Measurements from ENCODE around the gene C10orf67. TPM values are rescaled to one million over a fixed set of nuclear protein-coding genes. Genes with fewer than 3 reads are reported as not detected.

C10orf67 gene
- total and polyA plus RNA-seq, 2 experiments from 2014 or later = 0.16 TPM; not detected in 1

DNA sequence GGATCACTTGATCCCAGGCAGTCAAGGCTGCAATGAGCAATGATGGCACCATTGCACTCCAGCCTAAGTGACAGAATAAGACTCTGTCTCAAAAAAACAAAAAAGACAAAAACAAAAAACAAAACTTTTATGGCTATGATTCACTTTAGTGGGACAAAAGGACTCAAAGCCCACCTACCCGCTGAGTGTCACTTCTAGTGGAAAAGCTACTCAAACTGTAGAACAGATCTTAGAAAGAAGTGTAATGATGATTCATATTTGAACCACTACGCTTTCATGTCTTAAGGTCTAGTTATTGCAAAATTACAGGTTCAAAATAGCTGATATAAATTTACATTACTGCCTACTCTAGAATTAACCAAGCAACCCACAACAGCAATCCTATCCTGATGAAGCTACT, 47.2 kb upstream of the C10orf67 start:
- Histone ChIP-seq H3K4me1 (ENCODE audit: insufficient read depth) (no peaks in the 10 kb centered on the region), H3K4me2 (no peak overlapping the region), H3K27ac (ENCODE audit: low read depth) (no peak overlapping the region), H4K20me1 (replicated peaks; ENCODE audit: insufficient read depth) (no peaks in the 10 kb centered on the region), H3K4me3 (no peak overlapping the region), H3K79me2 (replicated peaks; ENCODE audit: insufficient read depth) (no peaks in the 10 kb centered on the region), H3K9me2 (ENCODE audit: insufficient read depth) (no peaks in the 10 kb centered on the region), H3K36me3 (ENCODE audit: insufficient read depth) (no peaks in the 10 kb centered on the region), H3K27me3 (ENCODE audit: insufficient read depth) (no peaks in the 10 kb centered on the region), H3F3A (replicated peaks; ENCODE audit: low read depth) (no peaks in the 10 kb centered on the region), H2AFZ (no peak overlapping the region)
- Mint-ChIP-seq H3K36me3 (ENCODE audit: low read depth) (no peaks in the 10 kb centered on the region), H3K27me3 (ENCODE audit: insufficient read depth, low read depth, poor library complexity) (peaks cover 5% of the 10 kb centered on the region), H3K4me1 (no peaks in the 10 kb centered on the region), H3K9me3 (no peaks in the 10 kb centered on the region), H3K4me3 (no peak overlapping the region), H3K27ac (no peak overlapping the region)
- ATAC-seq (no peak), DNase-seq (ENCODE audit: low spot score) (no peak)
- TF ChIP-seq POLR2AphosphoS5 (IDR thresholded peaks at IDR 0.05; ENCODE audit: low read depth) (no peak), EZH2phosphoT487 (IDR thresholded peaks at IDR 0.05; ENCODE audit: unreplicated experiment) (no peak), STAT1 (IDR thresholded peaks at IDR 0.05; ENCODE audit: unreplicated experiment) (no peak), ZNF331 (CRISPR knock-in tag; IDR thresholded peaks at IDR 0.05; ENCODE audit: low read depth) (no peak), REST (IDR thresholded peaks at IDR 0.05; ENCODE audit: unreplicated experiment) (no peak), EZH2 (IDR thresholded peaks at IDR 0.05; ENCODE audit: low read depth, unreplicated experiment) (no peak), NANOG (IDR thresholded peaks at IDR 0.05; ENCODE audit: borderline replicate concordance) (no peak), CTCF (conservative IDR thresholded peaks at IDR 0.05; ENCODE audit: low read depth in 2 of 2) (no peak), ZNF114 (CRISPR knock-in tag; IDR thresholded peaks at IDR 0.05) (no peak), CREB1 (CRISPR knock-in tag; IDR thresholded peaks at IDR 0.05; ENCODE audit: low read depth) (no peak), JUNB (IDR thresholded peaks at IDR 0.05; ENCODE audit: unreplicated experiment) (no peak)
- TF ChIP-seq, protein P1, sequence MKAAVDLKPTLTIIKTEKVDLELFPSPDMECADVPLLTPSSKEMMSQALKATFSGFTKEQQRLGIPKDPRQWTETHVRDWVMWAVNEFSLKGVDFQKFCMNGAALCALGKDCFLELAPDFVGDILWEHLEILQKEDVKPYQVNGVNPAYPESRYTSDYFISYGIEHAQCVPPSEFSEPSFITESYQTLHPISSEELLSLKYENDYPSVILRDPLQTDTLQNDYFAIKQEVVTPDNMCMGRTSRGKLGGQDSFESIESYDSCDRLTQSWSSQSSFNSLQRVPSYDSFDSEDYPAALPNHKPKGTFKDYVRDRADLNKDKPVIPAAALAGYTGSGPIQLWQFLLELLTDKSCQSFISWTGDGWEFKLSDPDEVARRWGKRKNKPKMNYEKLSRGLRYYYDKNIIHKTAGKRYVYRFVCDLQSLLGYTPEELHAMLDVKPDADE (IDR thresholded peaks at IDR 0.05) = no peak
- TF ChIP-seq, protein P2, sequence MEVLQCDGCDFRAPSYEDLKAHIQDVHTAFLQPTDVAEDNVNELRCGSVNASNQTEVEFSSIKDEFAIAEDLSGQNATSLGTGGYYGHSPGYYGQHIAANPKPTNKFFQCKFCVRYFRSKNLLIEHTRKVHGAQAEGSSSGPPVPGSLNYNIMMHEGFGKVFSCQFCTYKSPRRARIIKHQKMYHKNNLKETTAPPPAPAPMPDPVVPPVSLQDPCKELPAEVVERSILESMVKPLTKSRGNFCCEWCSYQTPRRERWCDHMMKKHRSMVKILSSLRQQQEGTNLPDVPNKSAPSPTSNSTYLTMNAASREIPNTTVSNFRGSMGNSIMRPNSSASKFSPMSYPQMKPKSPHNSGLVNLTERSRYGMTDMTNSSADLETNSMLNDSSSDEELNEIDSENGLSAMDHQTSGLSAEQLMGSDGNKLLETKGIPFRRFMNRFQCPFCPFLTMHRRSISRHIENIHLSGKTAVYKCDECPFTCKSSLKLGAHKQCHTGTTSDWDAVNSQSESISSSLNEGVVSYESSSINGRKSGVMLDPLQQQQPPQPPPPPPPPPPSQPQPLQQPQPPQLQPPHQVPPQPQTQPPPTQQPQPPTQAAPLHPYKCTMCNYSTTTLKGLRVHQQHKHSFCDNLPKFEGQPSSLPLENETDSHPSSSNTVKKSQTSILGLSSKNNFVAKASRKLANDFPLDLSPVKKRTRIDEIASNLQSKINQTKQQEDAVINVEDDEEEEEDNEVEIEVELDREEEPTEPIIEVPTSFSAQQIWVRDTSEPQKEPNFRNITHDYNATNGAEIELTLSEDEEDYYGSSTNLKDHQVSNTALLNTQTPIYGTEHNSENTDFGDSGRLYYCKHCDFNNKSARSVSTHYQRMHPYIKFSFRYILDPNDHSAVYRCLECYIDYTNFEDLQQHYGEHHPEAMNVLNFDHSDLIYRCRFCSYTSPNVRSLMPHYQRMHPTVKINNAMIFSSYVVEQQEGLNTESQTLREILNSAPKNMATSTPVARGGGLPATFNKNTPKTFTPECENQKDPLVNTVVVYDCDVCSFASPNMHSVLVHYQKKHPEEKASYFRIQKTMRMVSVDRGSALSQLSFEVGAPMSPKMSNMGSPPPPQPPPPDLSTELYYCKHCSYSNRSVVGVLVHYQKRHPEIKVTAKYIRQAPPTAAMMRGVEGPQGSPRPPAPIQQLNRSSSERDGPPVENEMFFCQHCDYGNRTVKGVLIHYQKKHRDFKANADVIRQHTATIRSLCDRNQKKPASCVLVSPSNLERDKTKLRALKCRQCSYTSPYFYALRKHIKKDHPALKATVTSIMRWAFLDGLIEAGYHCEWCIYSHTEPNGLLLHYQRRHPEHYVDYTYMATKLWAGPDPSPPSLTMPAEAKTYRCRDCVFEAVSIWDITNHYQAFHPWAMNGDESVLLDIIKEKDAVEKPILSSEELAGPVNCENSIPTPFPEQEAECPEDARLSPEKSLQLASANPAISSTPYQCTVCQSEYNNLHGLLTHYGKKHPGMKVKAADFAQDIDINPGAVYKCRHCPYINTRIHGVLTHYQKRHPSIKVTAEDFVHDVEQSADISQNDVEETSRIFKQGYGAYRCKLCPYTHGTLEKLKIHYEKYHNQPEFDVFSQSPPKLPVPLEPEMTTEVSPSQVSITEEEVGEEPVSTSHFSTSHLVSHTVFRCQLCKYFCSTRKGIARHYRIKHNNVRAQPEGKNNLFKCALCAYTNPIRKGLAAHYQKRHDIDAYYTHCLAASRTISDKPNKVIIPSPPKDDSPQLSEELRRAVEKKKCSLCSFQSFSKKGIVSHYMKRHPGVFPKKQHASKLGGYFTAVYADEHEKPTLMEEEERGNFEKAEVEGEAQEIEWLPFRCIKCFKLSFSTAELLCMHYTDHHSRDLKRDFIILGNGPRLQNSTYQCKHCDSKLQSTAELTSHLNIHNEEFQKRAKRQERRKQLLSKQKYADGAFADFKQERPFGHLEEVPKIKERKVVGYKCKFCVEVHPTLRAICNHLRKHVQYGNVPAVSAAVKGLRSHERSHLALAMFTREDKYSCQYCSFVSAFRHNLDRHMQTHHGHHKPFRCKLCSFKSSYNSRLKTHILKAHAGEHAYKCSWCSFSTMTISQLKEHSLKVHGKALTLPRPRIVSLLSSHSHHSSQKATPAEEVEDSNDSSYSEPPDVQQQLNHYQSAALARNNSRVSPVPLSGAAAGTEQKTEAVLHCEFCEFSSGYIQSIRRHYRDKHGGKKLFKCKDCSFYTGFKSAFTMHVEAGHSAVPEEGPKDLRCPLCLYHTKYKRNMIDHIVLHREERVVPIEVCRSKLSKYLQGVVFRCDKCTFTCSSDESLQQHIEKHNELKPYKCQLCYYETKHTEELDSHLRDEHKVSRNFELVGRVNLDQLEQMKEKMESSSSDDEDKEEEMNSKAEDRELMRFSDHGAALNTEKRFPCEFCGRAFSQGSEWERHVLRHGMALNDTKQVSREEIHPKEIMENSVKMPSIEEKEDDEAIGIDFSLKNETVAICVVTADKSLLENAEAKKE (CRISPR knock-in tag; IDR thresholded peaks at IDR 0.05) = no peak
